Loucy (cell line): ENCODE results near the gene PIK3R1.

Experiments
- H2AFZ ChIP-seq: fragments of 200-600 bp; sonication (generic); 2 replicates; pipeline ENCODE4 v1.6.0; 2016; ENCODE audit warnings: antibody characterized with exemption, mild to moderate bottlenecking, low read length, moderate library complexity
- H3F3A ChIP-seq: fragments of 200-600 bp; 2 replicates; pipeline ENCODE4 v1.6.0; 2016; ENCODE audit warnings: antibody characterized with exemption, low read depth, mild to moderate bottlenecking
- H3K27me3 ChIP-seq: fragments of 200-600 bp; sonication (generic); 2 replicates; pipeline ENCODE4 v1.6.1; 2014; ENCODE audit warnings: low read length, mild to moderate bottlenecking; ENCODE audit not compliant: insufficient read depth, poor library complexity, severe bottlenecking
- H3K36me3 ChIP-seq: fragments of 200-600 bp; sonication (generic); 2 replicates; pipeline ENCODE4 v1.6.1; 2016; ENCODE audit warnings: low read length; ENCODE audit not compliant: insufficient read depth
- H3K4me1 ChIP-seq: fragments of 200-600 bp; sonication (generic); 2 replicates; pipeline ENCODE4 v1.5.1; 2014; ENCODE audit warnings: low read length, mild to moderate bottlenecking; ENCODE audit not compliant: insufficient read depth, poor library complexity, severe bottlenecking
- H3K4me2 ChIP-seq: fragments of 200-600 bp; sonication (generic); 2 replicates; pipeline ENCODE4 v1.6.0; 2014; ENCODE audit warnings: antibody characterized with exemption, low read length, low read depth, mild to moderate bottlenecking; ENCODE audit not compliant: poor library complexity, severe bottlenecking
- H3K4me3 ChIP-seq: fragments of 200-600 bp; sonication (generic); 2 replicates; pipeline ENCODE4 v1.5.1; 2014; ENCODE audit warnings: low read length, mild to moderate bottlenecking, mixed read lengths; ENCODE audit not compliant: poor library complexity, severe bottlenecking
- H3K79me2 ChIP-seq: fragments of 200-600 bp; sonication (generic); 2 replicates; pipeline ENCODE4 v1.6.1; 2014; ENCODE audit warnings: low read length; ENCODE audit not compliant: insufficient read depth
- H3K9ac ChIP-seq: fragments of 200-600 bp; sonication (generic); 2 replicates; pipeline ENCODE4 v1.6.0; 2014; ENCODE audit warnings: mild to moderate bottlenecking, low read depth, low read length, moderate library complexity; ENCODE audit not compliant: poor library complexity, severe bottlenecking
- H3K9me2 ChIP-seq: fragments of 200-600 bp; sonication (generic); replicated peaks from 2 replicates; pipeline ENCODE4 v1.6.1; 2016; ENCODE audit warnings: low read depth, low read length, mixed read lengths
- H3K9me3 ChIP-seq: fragments of 200-600 bp; sonication (generic); 2 replicates; pipeline ENCODE4 v1.6.1; 2014; ENCODE audit warnings: mild to moderate bottlenecking, antibody characterized with exemption, low read length, low read depth; ENCODE audit not compliant: insufficient read depth
- H4K20me1 ChIP-seq: fragments of 200-600 bp; sonication (generic); 2 replicates; pipeline ENCODE4 v1.6.0; 2014; ENCODE audit warnings: antibody characterized with exemption, low read length, mild to moderate bottlenecking; ENCODE audit not compliant: insufficient read depth, poor library complexity, severe bottlenecking
- EZH2phosphoT487 ChIP-seq: fragments of 200-600 bp; IDR thresholded peaks from 2 replicates; pipeline ENCODE4 v1.6.1; 2018; ENCODE audit warnings: antibody characterized with exemption, mild to moderate bottlenecking, moderate library complexity, borderline replicate concordance
- TF ChIP-seq, protein P1 (sequence below): fragments of 200-600 bp; sonication (generic); conservative IDR thresholded peaks from 2 replicates; pipeline ENCODE4 v1.5.1; 2014; ENCODE audit warnings: mild to moderate bottlenecking, antibody characterized with exemption, low read length

The PIK3R1 gene

GRCh38 chr5:68248896-68249295 lies 33.3 kb downstream of the PIK3R1 start:
- peaks cover 100% of the 10 kb centered on the region for H3K79me2 ChIP-seq

GRCh38 chr5:68249520-68249919 lies 34.0 kb downstream of the PIK3R1 start:
- H3K4me2 ChIP-seq, result peak overlapping the region; percentile 68
- peaks cover 81% of the 10 kb centered on the region for H3K4me1 ChIP-seq
- no peaks in the 10 kb centered on the region for H3K27me3 ChIP-seq
- no peaks in the 10 kb centered on the region for H3K36me3 ChIP-seq
- H4K20me1 ChIP-seq, result peaks cover 33% of the 10 kb centered on the region
- peaks cover 100% of the 10 kb centered on the region for H3K79me2 ChIP-seq
- peaks cover 4% of the 10 kb centered on the region for H3F3A ChIP-seq
- no peak for TF ChIP-seq EZH2phosphoT487
- TF ChIP-seq, protein P1, sequence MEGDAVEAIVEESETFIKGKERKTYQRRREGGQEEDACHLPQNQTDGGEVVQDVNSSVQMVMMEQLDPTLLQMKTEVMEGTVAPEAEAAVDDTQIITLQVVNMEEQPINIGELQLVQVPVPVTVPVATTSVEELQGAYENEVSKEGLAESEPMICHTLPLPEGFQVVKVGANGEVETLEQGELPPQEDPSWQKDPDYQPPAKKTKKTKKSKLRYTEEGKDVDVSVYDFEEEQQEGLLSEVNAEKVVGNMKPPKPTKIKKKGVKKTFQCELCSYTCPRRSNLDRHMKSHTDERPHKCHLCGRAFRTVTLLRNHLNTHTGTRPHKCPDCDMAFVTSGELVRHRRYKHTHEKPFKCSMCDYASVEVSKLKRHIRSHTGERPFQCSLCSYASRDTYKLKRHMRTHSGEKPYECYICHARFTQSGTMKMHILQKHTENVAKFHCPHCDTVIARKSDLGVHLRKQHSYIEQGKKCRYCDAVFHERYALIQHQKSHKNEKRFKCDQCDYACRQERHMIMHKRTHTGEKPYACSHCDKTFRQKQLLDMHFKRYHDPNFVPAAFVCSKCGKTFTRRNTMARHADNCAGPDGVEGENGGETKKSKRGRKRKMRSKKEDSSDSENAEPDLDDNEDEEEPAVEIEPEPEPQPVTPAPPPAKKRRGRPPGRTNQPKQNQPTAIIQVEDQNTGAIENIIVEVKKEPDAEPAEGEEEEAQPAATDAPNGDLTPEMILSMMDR, result no peak
- no peaks in the 10 kb centered on the region for H3K9me2 ChIP-seq
- H3K4me3 ChIP-seq, result no peak overlapping the region
- H2AFZ ChIP-seq, result no peak overlapping the region
- no peak overlapping the region for H3K9ac ChIP-seq
- H3K9me3 ChIP-seq, result no peaks in the 10 kb centered on the region

More at GRCh38 chr5:68248896-68249295, 33.3 kb downstream of the PIK3R1 start:
- H3K36me3 ChIP-seq, result no peaks in the 10 kb centered on the region
- H3K9me2 ChIP-seq, result no peaks in the 10 kb centered on the region
- H3K9me3 ChIP-seq, result no peaks in the 10 kb centered on the region
- peaks cover 36% of the 10 kb centered on the region for H4K20me1 ChIP-seq
- H3K27me3 ChIP-seq, result no peaks in the 10 kb centered on the region
- no peak for TF ChIP-seq EZH2phosphoT487
- TF ChIP-seq, protein P1, result no peak
- no peak overlapping the region for H2AFZ ChIP-seq
- peak overlapping the region; percentile 7 for H3K4me2 ChIP-seq
- H3K4me1 ChIP-seq, result peaks cover 80% of the 10 kb centered on the region
- H3K9ac ChIP-seq, result no peak overlapping the region
- H3K4me3 ChIP-seq, result no peak overlapping the region
- no peaks in the 10 kb centered on the region for H3F3A ChIP-seq

DNA sequence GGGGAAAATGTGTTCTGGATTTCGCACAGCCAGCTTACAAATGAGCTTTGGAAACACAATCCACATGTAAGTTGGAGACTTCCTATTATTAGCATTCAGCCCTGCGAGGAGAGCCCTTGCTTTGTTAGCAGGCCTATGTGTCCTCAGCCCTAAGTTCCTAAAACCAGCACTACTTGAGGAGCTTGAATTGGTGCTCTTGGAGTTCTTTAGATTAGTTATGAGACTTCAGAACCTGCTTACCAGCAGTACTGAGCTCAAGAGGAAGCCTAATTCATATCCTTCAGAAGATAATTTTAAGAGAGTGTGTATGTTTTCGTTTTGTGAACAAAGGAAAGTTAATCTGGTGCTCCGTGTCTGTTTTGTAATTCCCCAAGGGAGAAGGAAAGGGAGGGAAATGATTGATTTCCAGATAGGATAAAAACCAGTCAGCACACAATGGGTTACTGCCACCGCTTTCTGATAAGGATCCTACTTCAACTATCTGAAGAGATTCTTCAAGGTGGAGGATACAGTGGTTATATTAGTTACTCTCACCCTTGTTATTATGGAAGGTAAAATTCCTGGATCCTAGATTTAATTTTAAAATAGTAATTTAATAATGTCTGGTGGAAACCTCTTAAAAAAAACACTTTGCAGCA lies 35.2 kb downstream of the PIK3R1 start:
- Histone ChIP-seq H3F3A (peaks cover 15% of the 10 kb centered on the region), H3K27me3 (no peaks in the 10 kb centered on the region), H3K36me3 (no peaks in the 10 kb centered on the region), H2AFZ (no peak overlapping the region), H3K4me2 (peak overlapping the region; percentile 68), H3K9me2 (no peaks in the 10 kb centered on the region), H3K9ac (peak overlapping the region; percentile 75), H3K4me3 (peak overlapping the region; percentile 44), H3K79me2 (peaks cover 93% of the 10 kb centered on the region), H3K9me3 (no peaks in the 10 kb centered on the region), H3K4me1 (peaks cover 77% of the 10 kb centered on the region), H4K20me1 (peaks cover 24% of the 10 kb centered on the region)
- no peak for TF ChIP-seq EZH2phosphoT487
- TF ChIP-seq, protein P1, result no peak
